GM12874 (cell line): Measurements from ENCODE around the gene GPC6.

ENCODE experiments used
- TF ChIP-seq, protein P1 (sequence below): IDR thresholded peaks from 2 replicates; pipeline ENCODE4 v1.5.1; 2011; ENCODE audit warnings: low read depth, mild to moderate bottlenecking, control low read depth, low read length, moderate library complexity; ENCODE audit not compliant: insufficient read depth

GPC6 gene

DNA sequence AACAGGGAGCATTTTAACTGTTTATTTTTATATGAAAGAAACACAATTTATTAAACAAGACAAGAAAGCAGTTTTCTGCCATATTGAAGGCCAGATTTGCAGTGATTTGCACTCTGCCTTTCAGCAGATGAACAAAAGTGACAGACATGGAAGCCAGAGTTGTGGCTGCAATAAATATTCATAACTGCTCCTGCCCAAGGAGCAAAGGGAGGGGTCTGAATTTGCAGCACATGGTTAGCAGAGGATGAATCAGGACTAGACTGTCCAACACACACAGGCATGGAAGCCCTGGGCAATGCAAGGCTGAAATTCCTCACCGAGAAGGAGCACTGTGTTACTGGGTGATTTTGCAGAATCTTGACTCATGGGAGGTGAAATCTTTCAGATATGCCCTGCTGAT is 834.7 kb downstream of the GPC6 start:
- TF ChIP-seq, protein P1, sequence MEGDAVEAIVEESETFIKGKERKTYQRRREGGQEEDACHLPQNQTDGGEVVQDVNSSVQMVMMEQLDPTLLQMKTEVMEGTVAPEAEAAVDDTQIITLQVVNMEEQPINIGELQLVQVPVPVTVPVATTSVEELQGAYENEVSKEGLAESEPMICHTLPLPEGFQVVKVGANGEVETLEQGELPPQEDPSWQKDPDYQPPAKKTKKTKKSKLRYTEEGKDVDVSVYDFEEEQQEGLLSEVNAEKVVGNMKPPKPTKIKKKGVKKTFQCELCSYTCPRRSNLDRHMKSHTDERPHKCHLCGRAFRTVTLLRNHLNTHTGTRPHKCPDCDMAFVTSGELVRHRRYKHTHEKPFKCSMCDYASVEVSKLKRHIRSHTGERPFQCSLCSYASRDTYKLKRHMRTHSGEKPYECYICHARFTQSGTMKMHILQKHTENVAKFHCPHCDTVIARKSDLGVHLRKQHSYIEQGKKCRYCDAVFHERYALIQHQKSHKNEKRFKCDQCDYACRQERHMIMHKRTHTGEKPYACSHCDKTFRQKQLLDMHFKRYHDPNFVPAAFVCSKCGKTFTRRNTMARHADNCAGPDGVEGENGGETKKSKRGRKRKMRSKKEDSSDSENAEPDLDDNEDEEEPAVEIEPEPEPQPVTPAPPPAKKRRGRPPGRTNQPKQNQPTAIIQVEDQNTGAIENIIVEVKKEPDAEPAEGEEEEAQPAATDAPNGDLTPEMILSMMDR = no peak

DNA sequence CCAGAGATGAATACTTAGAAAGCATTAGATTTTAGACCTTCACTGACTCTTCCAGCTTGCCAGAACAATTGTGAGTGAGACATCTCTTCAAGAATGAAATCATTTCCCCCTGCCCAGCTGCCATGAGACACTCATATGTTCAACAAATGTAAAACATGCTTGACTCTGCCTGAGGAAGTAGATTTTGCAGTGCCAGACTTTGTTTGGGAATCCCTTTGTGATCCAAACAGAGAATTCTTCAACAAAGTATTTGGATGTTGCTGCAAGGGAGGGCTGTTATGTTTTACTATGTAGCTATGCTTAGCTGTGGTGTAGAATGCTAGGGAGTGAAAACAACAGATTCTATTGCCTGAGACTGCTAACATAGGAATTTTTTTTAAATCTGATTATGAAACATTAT is 836.5 kb downstream of the GPC6 start:
- TF ChIP-seq, protein P1 = no peak

DNA sequence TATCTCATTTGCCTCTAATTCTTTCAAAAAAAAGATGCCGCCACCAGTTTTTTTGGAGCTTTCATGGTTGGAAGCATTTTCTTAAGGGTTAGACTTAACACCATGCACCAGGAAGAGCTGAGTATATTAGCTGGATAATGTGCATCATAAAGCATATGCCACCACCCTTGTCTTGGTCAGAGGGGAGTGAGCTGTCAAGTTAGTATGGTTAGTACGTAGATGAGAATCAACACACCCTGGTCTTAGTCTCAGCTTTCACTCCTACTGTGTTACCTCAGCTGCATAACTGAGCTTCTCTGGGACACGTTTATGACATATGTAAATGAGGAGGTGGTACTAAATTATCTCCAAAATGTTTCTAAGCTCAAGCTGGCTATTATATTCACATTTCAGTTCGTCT is 837.2 kb downstream of the GPC6 start:
- TF ChIP-seq, protein P1 = no peak

DNA sequence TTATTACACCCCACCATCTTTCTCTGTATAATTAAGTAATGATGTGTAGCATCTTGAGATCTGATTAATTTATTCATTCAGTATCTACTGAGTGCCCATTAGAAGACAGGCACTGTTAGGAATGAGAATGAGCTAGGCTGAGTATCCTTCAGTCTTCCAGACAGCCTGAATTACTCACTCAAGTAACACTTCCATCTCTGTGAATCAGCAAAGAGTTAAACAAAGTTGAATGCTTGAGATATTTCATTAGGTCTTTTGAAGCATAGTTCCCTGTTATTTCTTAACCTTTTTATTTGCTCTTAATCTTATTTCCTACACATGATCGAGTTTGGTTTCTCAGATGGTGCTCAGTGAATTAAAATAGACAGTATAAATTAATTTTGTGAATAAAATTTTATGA is 839.1 kb downstream of the GPC6 start:
- TF ChIP-seq, protein P1 = no peak

DNA sequence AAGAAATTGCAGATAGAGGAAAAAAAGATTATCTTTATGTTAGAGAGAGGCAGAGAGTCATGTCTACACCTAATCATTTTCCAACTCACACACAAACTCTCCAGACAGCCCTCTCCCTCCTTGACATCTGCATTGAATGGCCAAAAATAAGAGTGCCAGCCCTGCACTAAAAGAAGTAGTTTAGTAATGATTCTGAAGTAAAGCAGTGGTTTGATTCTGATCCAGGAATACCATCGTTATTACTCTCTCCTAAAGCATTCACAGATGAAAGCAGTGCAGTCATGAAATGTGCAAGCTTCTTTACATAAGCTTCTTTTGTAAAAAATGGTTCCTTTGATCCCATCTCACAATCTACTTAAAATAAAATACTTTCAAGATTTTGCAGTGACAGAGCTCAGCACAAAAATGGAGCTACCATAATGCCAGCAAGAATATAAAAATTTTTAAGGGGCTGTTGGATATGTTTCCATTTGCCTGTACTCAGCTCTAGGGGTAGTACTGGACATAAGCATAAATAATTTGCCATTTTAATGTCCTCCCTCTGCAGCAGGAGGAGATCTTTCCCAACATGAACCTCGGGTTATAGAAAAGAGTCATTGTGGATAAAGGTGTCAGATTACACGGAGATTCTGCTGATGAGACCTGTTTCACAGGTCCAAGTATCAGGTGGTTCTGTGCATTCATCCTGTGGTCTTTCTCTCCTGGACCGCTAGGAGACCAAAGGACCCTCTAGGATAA is 846.6 kb downstream of the GPC6 start:
- TF ChIP-seq, protein P1 = no peak

DNA sequence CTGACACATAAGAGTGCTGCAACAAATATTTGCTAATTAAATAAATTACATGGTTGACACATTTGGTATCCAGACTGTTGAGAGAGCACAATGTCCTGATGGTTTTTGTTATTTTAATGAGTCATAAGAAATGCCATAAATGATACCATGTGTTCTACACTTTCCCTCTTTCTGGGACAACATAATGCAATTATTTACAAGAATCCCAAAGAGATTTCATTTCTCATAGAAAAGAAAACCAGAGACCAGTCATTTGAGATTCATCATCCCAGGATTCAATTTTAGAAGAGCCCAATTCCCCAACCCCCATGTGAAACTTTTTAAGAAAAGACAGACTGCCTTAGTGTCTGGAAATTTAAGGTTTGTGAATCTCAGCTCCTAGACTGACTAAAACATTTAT is 853.3 kb downstream of the GPC6 start:
- TF ChIP-seq, protein P1 = no peak

DNA sequence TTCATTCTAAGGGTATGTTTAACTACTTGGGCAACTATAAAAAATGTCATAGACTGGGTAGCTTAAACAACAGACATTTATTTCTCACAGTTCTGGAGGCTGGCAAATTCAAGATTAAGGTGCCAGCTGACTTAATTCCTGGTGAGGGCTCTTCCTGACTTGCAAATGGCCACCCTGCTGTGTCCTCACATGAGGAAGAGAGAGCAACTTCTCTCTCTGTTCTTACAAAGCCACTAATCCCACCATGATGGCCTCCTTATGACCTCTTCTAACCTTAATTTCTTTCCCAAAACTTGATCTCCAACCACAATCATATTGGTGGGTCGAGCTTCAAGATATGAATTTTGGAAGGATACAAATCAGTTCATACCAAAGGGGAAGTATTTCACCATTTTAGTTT is 853.9 kb downstream of the GPC6 start:
- TF ChIP-seq, protein P1 = no peak
